Measurements from ENCODE around the gene TPMT. TPM values are rescaled to one million over a fixed set of nuclear protein-coding genes. Genes with fewer than 3 reads are reported as not detected.

Gene TPMT
- total RNA-seq, 1 experiment from 2014 or later = 13.3 TPM

GRCh38 chr6:18087396-18088165 is 67.3 kb downstream of the TPMT start:
- Histone ChIP-seq H2BK15ac (ENCODE audit: low read depth, low read length) (no peak overlapping the region), H2BK120ac (ENCODE audit: low read depth, low read length, poor library complexity, severe bottlenecking) (no peak overlapping the region), H2BK20ac (ENCODE audit: low read depth, low read length, poor library complexity, severe bottlenecking) (no peak overlapping the region), H2AK5ac (ENCODE audit: insufficient read length, low read length) (no peak overlapping the region), H3K56ac (ENCODE audit: insufficient read length, low read depth, low read length) (no peak overlapping the region), H3K23ac (ENCODE audit: insufficient read length, low read depth, low read length) (no peak overlapping the region), H3K4me2 (ENCODE audit: insufficient read depth, insufficient read length, low read length) (no peak overlapping the region), H3K9me3 (ENCODE audit: control insufficient read depth, low read depth, low read length) (no peaks in the 10 kb centered on the region), H4K20me1 (ENCODE audit: control insufficient read depth, insufficient read depth, insufficient read length) (no peaks in the 10 kb centered on the region), H3K9ac (ENCODE audit: extremely low read depth, insufficient read length, low read length) (no peak overlapping the region), H2AFZ (ENCODE audit: low read length) (no peak overlapping the region), H4K91ac (ENCODE audit: insufficient read length, low read depth, low read length) (no peak overlapping the region), H3K4ac (ENCODE audit: low read depth, low read length) (no peak overlapping the region), H3T11ph (ENCODE audit: low read length) (no peak overlapping the region), H2BK5ac (ENCODE audit: insufficient read length, low read length) (no peak overlapping the region), H3K4me1 (ENCODE audit: insufficient read depth, low read length) (no peaks in the 10 kb centered on the region), H3K14ac (ENCODE audit: insufficient read depth, low read length) (no peak overlapping the region), H3K23me2 (ENCODE audit: insufficient read length, low read depth, low read length, poor library complexity, severe bottlenecking) (no peaks in the 10 kb centered on the region), H3K27me3 (ENCODE audit: insufficient read depth, low read length) (no peaks in the 10 kb centered on the region), H3K79me2 (ENCODE audit: insufficient read depth, low read length) (no peaks in the 10 kb centered on the region), H4K8ac (replicated peaks; ENCODE audit: insufficient read length, low read depth, low read length) (no peak overlapping the region), H3K27ac (ENCODE audit: insufficient read length, low read depth, low read length) (no peak overlapping the region), H3K18ac (ENCODE audit: insufficient read length, low read depth, low read length) (no peak overlapping the region), H3K79me1 (ENCODE audit: insufficient read depth, low read depth, low read length, poor library complexity, severe bottlenecking) (no peaks in the 10 kb centered on the region), H2BK12ac (ENCODE audit: insufficient read length, low read depth, low read length) (no peak overlapping the region), H4K5ac (ENCODE audit: insufficient read length, low read depth, low read length) (no peak overlapping the region)
- peaks cover 8 to 13% of the 10 kb centered on the region in 2 experiments; a peak in 4 of 5 replicates for H3K9me3 Mint-ChIP-seq
- H3K27ac Mint-ChIP-seq = no peak overlapping the region; a peak in 2 of 7 replicates
- peaks cover 4 to 8% of the 10 kb centered on the region in 2 experiments; a peak in 3 of 4 replicates for H3K4me1 Mint-ChIP-seq
- no peak for DNase-seq
- TF ChIP-seq CTCF (conservative IDR thresholded peaks at IDR 0.05) = no peak
- H3K36me3 Mint-ChIP-seq (ENCODE audit: insufficient read depth in 1 of 3, low read depth in 3 of 3) = peaks cover 0 to 15% (median 13%) of the 10 kb centered on the region in 3 experiments; a peak in 5 of 7 replicates
- no CpG with 5 or more reads among the region's 5 CpGs for WGBS (ENCODE audit: extremely low coverage, insufficient read length, low lambda C conversion rate)
- peaks cover 2% of the 10 kb centered on the region; the same call in 1 of the 2 replicates for H3K27me3 Mint-ChIP-seq (ENCODE audit: low read depth)
- no peak overlapping the region for H3K4me3 Mint-ChIP-seq
